B cell (primary cell): ENCODE results near the gene ONECUT3. TPM values are rescaled to one million over a fixed set of nuclear protein-coding genes. Genes with fewer than 3 reads are reported as not detected.

ENCODE experiments used
- ATAC-seq: fragments of 200-7000 bp; cut with Tn5 transposase; one replicate; pipeline ENCODE4 v1.10.0; 2021; ENCODE audit warnings: low read depth, mild to moderate bottlenecking, moderate number of reproducible peaks, moderate library complexity
- CTCF ChIA-PET: fragments of 350-600 bp; sonication (Branson Sonifier 250); formaldehyde crosslinking; loops from one replicate; lab custom pipeline; 2021; ENCODE audit warnings: antibody characterized with exemption, inconsistent platforms; lab: Charles Lee
- POLR2A ChIA-PET: fragments of 350-600 bp; sonication (Branson Sonifier 250); formaldehyde crosslinking; loops from one replicate; lab custom pipeline; 2021; ENCODE audit warnings: antibody characterized with exemption; lab: Charles Lee
- DNase-seq: peaks from one replicate; pipeline ENCODE4 v3.0.0; 2013
- H2AFZ ChIP-seq: 2 replicates; pipeline ENCODE4 v1.6.1; 2012; ENCODE audit warnings: mild to moderate bottlenecking, low read depth, low read length; ENCODE audit not compliant: insufficient read depth, poor library complexity, severe bottlenecking
- H3K27ac ChIP-seq, 2 donors: 1 replicate in 1 of 2; 2 replicates in 1 of 2; pipeline ENCODE4 v1.5.1; 2012 to 2013; ENCODE audit warnings: low read length in 2 of 2, mild to moderate bottlenecking in 2 of 2, moderate library complexity in 1 of 2
- H3K27me3 ChIP-seq, 4 experiments: fragments of 200-600 bp in 1 of 4; sonication (generic) in 1 of 4; replicated peaks in 1 of 4; 1 replicate in 2 of 4; 2 replicates in 2 of 4; pipeline versions ENCODE4 v1.6.1 to v1.7.0; 2013 to 2016; ENCODE audit warnings: low read length in 3 of 4, mild to moderate bottlenecking in 2 of 4, mixed read lengths in 1 of 4, moderate library complexity in 1 of 4; ENCODE audit not compliant: insufficient read depth in 4 of 4, control insufficient read depth in 3 of 4; ENCODE audit errors: control extremely low read depth in 1 of 4
- H3K36me3 ChIP-seq, 2 experiments: replicated peaks in 1 of 2; 1 replicate in 1 of 2; 2 replicates in 1 of 2; pipeline versions ENCODE4 v1.6.1 to v1.7.1; 2013; ENCODE audit warnings: low read length in 1 of 2; ENCODE audit not compliant: insufficient read depth in 2 of 2, control insufficient read depth in 1 of 2; ENCODE audit errors: control extremely low read depth in 1 of 2, extremely low read depth in 1 of 2
- H3K4me1 ChIP-seq, 2 donors: fragments of 200-600 bp in 1 of 2; sonication (generic) in 1 of 2; 1 replicate in 1 of 2; 2 replicates in 1 of 2; pipeline versions ENCODE4 v1.5.1 to v1.6.1; 2013 to 2017; ENCODE audit warnings: low read length in 2 of 2; ENCODE audit not compliant: control insufficient read depth in 2 of 2, insufficient read depth in 2 of 2
- H3K4me2 ChIP-seq: replicated peaks from 2 replicates; pipeline ENCODE3; 2012; ENCODE audit warnings: mild to moderate bottlenecking, low read depth, low read length; ENCODE audit not compliant: poor library complexity, severe bottlenecking
- H3K4me3 ChIP-seq, 5 experiments: fragments of 200-600 bp in 1 of 5; sonication (generic) in 1 of 5; 1 replicate in 3 of 5; 2 replicates in 2 of 5; pipeline versions ENCODE4 v1.5.1 to v1.7.0; 2011 to 2016; ENCODE audit warnings: low read length in 4 of 5, mild to moderate bottlenecking in 4 of 5, low read depth in 2 of 5, control low read depth in 1 of 5, moderate library complexity in 1 of 5; ENCODE audit not compliant: insufficient read depth in 1 of 5; ENCODE audit errors: control extremely low read depth in 1 of 5, extremely low read depth in 1 of 5
- H3K79me2 ChIP-seq: fragments of 200-600 bp; sonication (generic); one replicate; pipeline ENCODE4 v1.6.0; 2016; ENCODE audit warnings: low read length; ENCODE audit not compliant: control insufficient read depth, insufficient read depth
- H3K9ac ChIP-seq: fragments of 200-600 bp; sonication (generic); 2 replicates; pipeline ENCODE4 v1.6.1; 2017; ENCODE audit warnings: mild to moderate bottlenecking, low read length, moderate library complexity
- H3K9me3 ChIP-seq, 3 donors: one replicate each; pipeline versions ENCODE4 v1.6.1 to v1.7.1; 2013; ENCODE audit warnings: low read length in 2 of 3; ENCODE audit not compliant: control insufficient read depth in 2 of 3, insufficient read depth in 1 of 3; ENCODE audit errors: control extremely low read depth in 1 of 3
- H4K20me1 ChIP-seq: 2 replicates; pipeline ENCODE4 v1.6.0; 2012; ENCODE audit warnings: mild to moderate bottlenecking, low read length; ENCODE audit not compliant: insufficient read depth, control insufficient read depth, poor library complexity, severe bottlenecking
- H3K27ac Mint-ChIP-seq: one replicate; pipeline ENCODE4 v1.8.0; 2021; ENCODE audit warnings: mixed read lengths
- H3K27me3 Mint-ChIP-seq: one replicate; pipeline ENCODE4 v1.8.0; 2021; ENCODE audit warnings: mixed read lengths
- H3K4me1 Mint-ChIP-seq: one replicate; pipeline ENCODE4 v1.8.0; 2021; ENCODE audit warnings: mixed read lengths
- H3K4me3 Mint-ChIP-seq: one replicate; pipeline ENCODE4 v1.8.0; 2021; ENCODE audit warnings: mixed read lengths
- H3K9me3 Mint-ChIP-seq: one replicate; pipeline ENCODE4 v1.8.0; 2022; ENCODE audit warnings: mixed read lengths; ENCODE audit not compliant: insufficient read depth
- CTCF ChIP-seq: fragments of 200-600 bp; IDR thresholded peaks from one replicate; pipeline ENCODE4 v1.8.0; 2022; ENCODE audit warnings: antibody characterized with exemption, mild to moderate bottlenecking
- EZH2 ChIP-seq: IDR thresholded peaks from 2 replicates; pipeline ENCODE4 v1.6.1; 2012; ENCODE audit warnings: borderline replicate concordance, low read depth, mild to moderate bottlenecking, moderate library complexity, low read length; ENCODE audit not compliant: insufficient read depth, poor library complexity, severe bottlenecking
- WGBS: methylation state at CpG from one replicate; pipeline ENCODE4 v1.1.5; 2013; ENCODE audit warnings: missing lambda C conversion rate; ENCODE audit not compliant: insufficient coverage; 5-methylcytosine and 5-hydroxymethylcytosine counted together
- intact Hi-C: fragments of 100-400 bp; cut with micrococcal nuclease; formaldehyde crosslinking; loops from one replicate; pipeline ENCODE4 v1.10.0; 2022
- polyA plus RNA-seq: library from polyadenylated mRNA; depleted of rRNA; stranded (reverse); fragments of >200 nt; gene quantifications from 2 replicates; pipeline ENCODE4 v1.2.3, GENCODE V29; 2012
- total RNA-seq, 2 donors: library from RNA; stranded (reverse); fragments of 120-200 nt in 1 of 2; gene quantifications; 1 replicate in 1 of 2; 2 replicates in 1 of 2; pipeline versions ENCODE4 v1.2.3 to v1.2.4, GENCODE V29; 2013 to 2022

The ONECUT3 gene
- total and polyA plus RNA-seq, 2 donors (not counting 1 experiment from before 2014, with no cell fraction given) = not detected

- Histone ChIP-seq H3K9ac (no peak overlapping the region), H3K9me3 (peaks cover 0 to 77% (median 14%) of the 10 kb centered on the region in 3 donors), H2AFZ (no peak overlapping the region), H3K4me3 (no peak overlapping the region), H3K27me3 (peaks cover 0 to 86% (median 69%) of the 10 kb centered on the region in 4 experiments), H3K36me3 (no peaks in the 10 kb centered on the region), H3K79me2 (no peaks in the 10 kb centered on the region), H3K4me2 (no peak overlapping the region), H3K27ac (no peak overlapping the region), H4K20me1 (no peaks in the 10 kb centered on the region), H3K4me1 (peaks cover 16 to 34% of the 10 kb centered on the region in 2 donors)
- POLR2A ChIA-PET = no interaction called here
- H3K4me1 Mint-ChIP-seq = peaks cover 4% of the 10 kb centered on the region
- H3K9me3 Mint-ChIP-seq = peaks cover 3% of the 10 kb centered on the region
- H3K27ac Mint-ChIP-seq = no peak overlapping the region
- intact Hi-C loops = loop anchor here (5.0 kb wide), 1 partner anchor 161 kb away; the partner anchor contains the start of gene UQCR11
- ATAC-seq (no peak), DNase-seq (no peak)
- peaks cover 68% of the 10 kb centered on the region for H3K27me3 Mint-ChIP-seq
- CTCF ChIA-PET = interaction anchor here (0.7 to 2.0 kb wide), 3 partner anchors 96 to 222 kb away, joined by 7 to 10 read pairs (median 8); partner anchors contain the start of gene UQCR11
- H3K4me3 Mint-ChIP-seq = no peak overlapping the region
- WGBS = 25% methylated on average over 9 of the region's 13 CpGs
- TF ChIP-seq CTCF = no peak
- TF ChIP-seq EZH2 = no peak
Measured at GRCh38 chr19:1768248-1768647, 14.9 kb downstream of the ONECUT3 start.

- Mint-ChIP-seq H3K9me3 (peaks cover 3% of the 10 kb centered on the region), H3K27ac (no peak overlapping the region), H3K4me1 (peaks cover 4% of the 10 kb centered on the region), H3K4me3 (no peak overlapping the region), H3K27me3 (peaks cover 68% of the 10 kb centered on the region)
- H2AFZ ChIP-seq = no peak overlapping the region
- ATAC-seq (no peak), DNase-seq (no peak)
- ChIA-PET POLR2A (no interaction called here), CTCF (interaction anchor here (1.1 to 4.9 kb wide), 2 partner anchors 223 kb away, joined by 10 to 38 read pairs; no protein-coding TSS in a partner anchor)
- no peak overlapping the region for H3K9ac ChIP-seq
- no peak for TF ChIP-seq CTCF
- no peak for TF ChIP-seq EZH2
- H4K20me1 ChIP-seq = no peaks in the 10 kb centered on the region
- no peaks in the 10 kb centered on the region for H3K79me2 ChIP-seq
- no peaks in the 10 kb centered on the region for H3K36me3 ChIP-seq
- no peak overlapping the region for H3K4me3 ChIP-seq
- no peak overlapping the region for H3K4me2 ChIP-seq
- H3K27me3 ChIP-seq = peaks cover 0 to 85% (median 68%) of the 10 kb centered on the region in 4 experiments
- peaks cover 0 to 73% (median 14%) of the 10 kb centered on the region in 3 donors for H3K9me3 ChIP-seq
- H3K27ac ChIP-seq = no peak overlapping the region
- WGBS = 94% methylated on average over 6 of the region's 9 CpGs
- intact Hi-C loops = loop anchor here (5.0 kb wide), 1 partner anchor 162 kb away; the partner anchor contains the start of gene UQCR11
- H3K4me1 ChIP-seq = peaks cover 16 to 34% of the 10 kb centered on the region in 2 donors
Measured at GRCh38 chr19:1768918-1769644, 15.8 kb downstream of the ONECUT3 start.
